Measurements from ENCODE around the gene DIAPH2. TPM values are rescaled to one million over a fixed set of nuclear protein-coding genes. Genes with fewer than 3 reads are reported as not detected.

Gene DIAPH2
- total and polyA plus RNA-seq, 2 experiments from 2014 or later, result 16.2 to 56.6 TPM

DNA sequence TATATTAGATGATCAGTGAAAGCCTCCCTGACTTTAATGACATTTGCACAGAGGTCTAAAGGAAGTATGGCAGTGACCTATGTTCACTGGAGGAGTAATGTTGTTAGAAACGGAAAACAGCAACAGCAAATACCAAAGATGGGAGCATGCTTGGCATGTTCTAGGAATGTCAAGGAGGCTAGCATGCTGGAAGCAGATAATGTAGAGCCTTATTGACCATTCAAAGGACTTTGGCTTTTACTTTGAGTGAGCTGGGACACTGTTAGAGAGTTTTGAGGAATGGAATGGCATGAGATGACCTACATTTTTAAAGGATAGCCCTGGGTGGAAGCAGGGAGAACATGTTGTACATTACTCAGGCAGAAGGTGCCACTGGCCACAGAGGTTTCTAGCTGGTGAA is 205.1 kb downstream of the DIAPH2 start:
- no peaks in the 10 kb centered on the region for H3K27me3 ChIP-seq (ENCODE audit: insufficient read depth)
- Mint-ChIP-seq H3K4me1 (peaks cover 4% of the 10 kb centered on the region; the same call in 1 of the 3 replicates), H3K4me3 (no peak overlapping the region), H3K27me3 (ENCODE audit: insufficient read depth, low read depth, poor library complexity) (no peaks in the 10 kb centered on the region), H3K36me3 (ENCODE audit: low read depth) (no peaks in the 10 kb centered on the region), H3K27ac (no peak overlapping the region), H3K9me3 (no peaks in the 10 kb centered on the region)
- H3K9me2 ChIP-seq (ENCODE audit: insufficient read depth), result no peaks in the 10 kb centered on the region
- no peaks in the 10 kb centered on the region for H4K20me1 ChIP-seq (replicated peaks; ENCODE audit: insufficient read depth)
- H3K27ac ChIP-seq (ENCODE audit: low read depth), result no peak overlapping the region
- H3K36me3 ChIP-seq (ENCODE audit: insufficient read depth), result no peaks in the 10 kb centered on the region
- H3K4me2 ChIP-seq, result no peak overlapping the region
- no peak for ATAC-seq
- DNase-seq (ENCODE audit: low spot score), result peak; percentile 7
- H2AFZ ChIP-seq, result no peak overlapping the region
- H3K4me1 ChIP-seq (ENCODE audit: insufficient read depth), result no peaks in the 10 kb centered on the region
- no peak overlapping the region for H3K4me3 ChIP-seq
- H3F3A ChIP-seq (replicated peaks; ENCODE audit: low read depth), result no peaks in the 10 kb centered on the region
- no peaks in the 10 kb centered on the region for H3K79me2 ChIP-seq (replicated peaks; ENCODE audit: insufficient read depth)
- TF ChIP-seq POLR2AphosphoS5 (IDR thresholded peaks at IDR 0.05; ENCODE audit: low read depth), result no peak
- TF ChIP-seq JUNB (IDR thresholded peaks at IDR 0.05; ENCODE audit: unreplicated experiment), result no peak
- TF ChIP-seq, protein P1, sequence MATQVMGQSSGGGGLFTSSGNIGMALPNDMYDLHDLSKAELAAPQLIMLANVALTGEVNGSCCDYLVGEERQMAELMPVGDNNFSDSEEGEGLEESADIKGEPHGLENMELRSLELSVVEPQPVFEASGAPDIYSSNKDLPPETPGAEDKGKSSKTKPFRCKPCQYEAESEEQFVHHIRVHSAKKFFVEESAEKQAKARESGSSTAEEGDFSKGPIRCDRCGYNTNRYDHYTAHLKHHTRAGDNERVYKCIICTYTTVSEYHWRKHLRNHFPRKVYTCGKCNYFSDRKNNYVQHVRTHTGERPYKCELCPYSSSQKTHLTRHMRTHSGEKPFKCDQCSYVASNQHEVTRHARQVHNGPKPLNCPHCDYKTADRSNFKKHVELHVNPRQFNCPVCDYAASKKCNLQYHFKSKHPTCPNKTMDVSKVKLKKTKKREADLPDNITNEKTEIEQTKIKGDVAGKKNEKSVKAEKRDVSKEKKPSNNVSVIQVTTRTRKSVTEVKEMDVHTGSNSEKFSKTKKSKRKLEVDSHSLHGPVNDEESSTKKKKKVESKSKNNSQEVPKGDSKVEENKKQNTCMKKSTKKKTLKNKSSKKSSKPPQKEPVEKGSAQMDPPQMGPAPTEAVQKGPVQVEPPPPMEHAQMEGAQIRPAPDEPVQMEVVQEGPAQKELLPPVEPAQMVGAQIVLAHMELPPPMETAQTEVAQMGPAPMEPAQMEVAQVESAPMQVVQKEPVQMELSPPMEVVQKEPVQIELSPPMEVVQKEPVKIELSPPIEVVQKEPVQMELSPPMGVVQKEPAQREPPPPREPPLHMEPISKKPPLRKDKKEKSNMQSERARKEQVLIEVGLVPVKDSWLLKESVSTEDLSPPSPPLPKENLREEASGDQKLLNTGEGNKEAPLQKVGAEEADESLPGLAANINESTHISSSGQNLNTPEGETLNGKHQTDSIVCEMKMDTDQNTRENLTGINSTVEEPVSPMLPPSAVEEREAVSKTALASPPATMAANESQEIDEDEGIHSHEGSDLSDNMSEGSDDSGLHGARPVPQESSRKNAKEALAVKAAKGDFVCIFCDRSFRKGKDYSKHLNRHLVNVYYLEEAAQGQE (IDR thresholded peaks at IDR 0.05; ENCODE audit: unreplicated experiment), result no peak
- TF ChIP-seq NANOG (IDR thresholded peaks at IDR 0.05; ENCODE audit: borderline replicate concordance), result no peak
- TF ChIP-seq, protein P2, sequence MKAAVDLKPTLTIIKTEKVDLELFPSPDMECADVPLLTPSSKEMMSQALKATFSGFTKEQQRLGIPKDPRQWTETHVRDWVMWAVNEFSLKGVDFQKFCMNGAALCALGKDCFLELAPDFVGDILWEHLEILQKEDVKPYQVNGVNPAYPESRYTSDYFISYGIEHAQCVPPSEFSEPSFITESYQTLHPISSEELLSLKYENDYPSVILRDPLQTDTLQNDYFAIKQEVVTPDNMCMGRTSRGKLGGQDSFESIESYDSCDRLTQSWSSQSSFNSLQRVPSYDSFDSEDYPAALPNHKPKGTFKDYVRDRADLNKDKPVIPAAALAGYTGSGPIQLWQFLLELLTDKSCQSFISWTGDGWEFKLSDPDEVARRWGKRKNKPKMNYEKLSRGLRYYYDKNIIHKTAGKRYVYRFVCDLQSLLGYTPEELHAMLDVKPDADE (IDR thresholded peaks at IDR 0.05), result no peak
- TF ChIP-seq EZH2phosphoT487 (IDR thresholded peaks at IDR 0.05; ENCODE audit: unreplicated experiment), result no peak
- TF ChIP-seq ZNF114 (CRISPR knock-in tag; IDR thresholded peaks at IDR 0.05), result no peak
- no peak for TF ChIP-seq ZNF331 (CRISPR knock-in tag; IDR thresholded peaks at IDR 0.05; ENCODE audit: low read depth)
- TF ChIP-seq STAT1 (IDR thresholded peaks at IDR 0.05; ENCODE audit: unreplicated experiment), result no peak

DNA sequence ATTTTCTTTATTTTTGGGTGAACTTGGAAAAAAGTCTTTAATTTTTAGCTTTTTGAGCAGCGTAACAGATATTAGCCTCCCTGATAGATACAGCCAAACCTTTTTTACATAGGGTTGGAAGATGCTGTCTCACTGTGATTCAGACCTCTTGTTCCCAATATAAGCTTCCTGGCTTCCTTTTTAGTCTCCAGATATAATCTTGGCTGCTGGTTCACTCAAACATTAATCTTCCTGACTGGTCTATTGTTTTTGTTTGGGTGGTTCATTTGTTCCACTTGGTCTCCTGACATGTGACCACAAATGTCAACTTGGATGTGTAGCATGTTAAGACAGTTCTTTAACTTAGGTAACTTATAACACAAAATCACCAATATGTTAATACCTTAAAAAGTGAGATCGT is 222.1 kb downstream of the DIAPH2 start:
- Histone ChIP-seq H3K36me3 (ENCODE audit: insufficient read depth) (no peaks in the 10 kb centered on the region), H3K9me2 (ENCODE audit: insufficient read depth) (no peaks in the 10 kb centered on the region), H3K79me2 (replicated peaks; ENCODE audit: insufficient read depth) (no peaks in the 10 kb centered on the region), H2AFZ (no peak overlapping the region), H3K4me2 (no peak overlapping the region), H3K27ac (ENCODE audit: low read depth) (no peak overlapping the region), H3K4me3 (no peak overlapping the region), H3K4me1 (ENCODE audit: insufficient read depth) (no peaks in the 10 kb centered on the region), H4K20me1 (replicated peaks; ENCODE audit: insufficient read depth) (no peaks in the 10 kb centered on the region), H3F3A (replicated peaks; ENCODE audit: low read depth) (no peaks in the 10 kb centered on the region), H3K27me3 (ENCODE audit: insufficient read depth) (no peaks in the 10 kb centered on the region)
- no peaks in the 10 kb centered on the region for H3K36me3 Mint-ChIP-seq (ENCODE audit: low read depth)
- H3K4me3 Mint-ChIP-seq, result no peak overlapping the region
- DNase-seq (ENCODE audit: low spot score) (no peak), ATAC-seq (no peak)
- no peaks in the 10 kb centered on the region for H3K4me1 Mint-ChIP-seq
- H3K9me3 Mint-ChIP-seq, result no peaks in the 10 kb centered on the region
- no peak overlapping the region for H3K27ac Mint-ChIP-seq
- no peaks in the 10 kb centered on the region for H3K27me3 Mint-ChIP-seq (ENCODE audit: insufficient read depth, low read depth, poor library complexity)
- TF ChIP-seq EZH2phosphoT487 (IDR thresholded peaks at IDR 0.05; ENCODE audit: unreplicated experiment), result no peak
- TF ChIP-seq, protein P1 (IDR thresholded peaks at IDR 0.05; ENCODE audit: unreplicated experiment), result no peak

Data from GM23338 (cell line).